Lower lobe of right lung (tissue), 2 donors: ENCODE results near the gene SCN3B. TPM values are rescaled to one million over a fixed set of nuclear protein-coding genes. Genes with fewer than 3 reads are reported as not detected.

ENCODE experiments used
- ATAC-seq, 2 donors: fragments of 200-7000 bp; cut with Tn5 transposase; one replicate each; pipeline ENCODE4 v1.9.1; 2020 to 2022; ENCODE audit warnings: mild to moderate bottlenecking in 2 of 2, moderate library complexity in 2 of 2
- DNase-seq: peaks from one replicate; pipeline ENCODE4 v3.0.0-alpha.2; 2020
- H3K27ac ChIP-seq: fragments of 200-600 bp; one replicate; pipeline ENCODE4 v1.8.0; 2022
- H3K27me3 ChIP-seq: fragments of 200-600 bp; one replicate; pipeline ENCODE4 v1.8.0; 2022; ENCODE audit warnings: low read depth
- H3K36me3 ChIP-seq: fragments of 200-600 bp; one replicate; pipeline ENCODE4 v1.8.0; 2022; ENCODE audit warnings: mild to moderate bottlenecking
- H3K4me1 ChIP-seq: fragments of 200-600 bp; one replicate; pipeline ENCODE4 v1.8.0; 2022
- H3K4me3 ChIP-seq: fragments of 200-600 bp; one replicate; pipeline ENCODE4 v1.8.0; 2022; ENCODE audit warnings: mild to moderate bottlenecking
- H3K9me3 ChIP-seq: fragments of 200-600 bp; one replicate; pipeline ENCODE4 v1.8.0; 2022
- intact Hi-C: fragments of 100-400 bp; cut with DNase I; formaldehyde crosslinking; loops from one replicate; pipeline ENCODE4 v1.11.0; 2022
- total RNA-seq: library from RNA; stranded (reverse); fragmentation: NEBNext Ultra II Directional; extraction: Animal tissue kit (Norgen Biotek cat#: 25700); gene quantifications from one replicate; pipeline ENCODE4 v1.2.1, GENCODE V29; 2021
- TF ChIP-seq, protein P1 (sequence below): fragments of 200-600 bp; IDR thresholded peaks from one replicate; pipeline ENCODE4 v1.8.0; 2022; ENCODE audit warnings: antibody characterized with exemption, mild to moderate bottlenecking
- donor health status: DM: no; HTN: yes; CAD: no; lungs with severe emphysema.

The SCN3B gene
- total RNA-seq, 1 donor from 2014 or later = 3.2 TPM

DNA sequence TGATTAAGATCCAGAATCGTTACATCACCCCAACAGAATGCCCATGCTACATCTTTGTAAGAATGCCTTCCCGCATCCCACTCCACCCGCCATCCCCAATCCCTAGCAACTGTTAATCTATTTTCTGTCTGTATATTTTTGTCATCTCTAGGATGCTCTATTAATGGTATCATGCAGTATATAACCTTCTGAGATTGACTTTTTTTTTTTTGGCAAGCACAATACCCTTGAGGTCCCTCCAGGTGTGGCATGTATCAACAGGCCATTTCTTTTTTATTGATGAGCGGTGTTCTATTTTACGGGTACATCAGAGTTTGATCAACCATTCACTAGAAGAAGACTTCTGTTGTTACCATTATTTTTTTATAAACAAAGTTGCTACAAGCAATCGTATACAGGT, 30.2 kb upstream of the SCN3B start:
- DNase-seq = no peak
- H3K27ac ChIP-seq = no peak overlapping the region
- H3K27me3 ChIP-seq = peaks cover 10% of the 10 kb centered on the region
- ATAC-seq = no peak
- no peaks in the 10 kb centered on the region for H3K9me3 ChIP-seq
- intact Hi-C loops = no loop called here
- H3K4me1 ChIP-seq = no peaks in the 10 kb centered on the region
- no peak overlapping the region for H3K4me3 ChIP-seq
- TF ChIP-seq, protein P1, sequence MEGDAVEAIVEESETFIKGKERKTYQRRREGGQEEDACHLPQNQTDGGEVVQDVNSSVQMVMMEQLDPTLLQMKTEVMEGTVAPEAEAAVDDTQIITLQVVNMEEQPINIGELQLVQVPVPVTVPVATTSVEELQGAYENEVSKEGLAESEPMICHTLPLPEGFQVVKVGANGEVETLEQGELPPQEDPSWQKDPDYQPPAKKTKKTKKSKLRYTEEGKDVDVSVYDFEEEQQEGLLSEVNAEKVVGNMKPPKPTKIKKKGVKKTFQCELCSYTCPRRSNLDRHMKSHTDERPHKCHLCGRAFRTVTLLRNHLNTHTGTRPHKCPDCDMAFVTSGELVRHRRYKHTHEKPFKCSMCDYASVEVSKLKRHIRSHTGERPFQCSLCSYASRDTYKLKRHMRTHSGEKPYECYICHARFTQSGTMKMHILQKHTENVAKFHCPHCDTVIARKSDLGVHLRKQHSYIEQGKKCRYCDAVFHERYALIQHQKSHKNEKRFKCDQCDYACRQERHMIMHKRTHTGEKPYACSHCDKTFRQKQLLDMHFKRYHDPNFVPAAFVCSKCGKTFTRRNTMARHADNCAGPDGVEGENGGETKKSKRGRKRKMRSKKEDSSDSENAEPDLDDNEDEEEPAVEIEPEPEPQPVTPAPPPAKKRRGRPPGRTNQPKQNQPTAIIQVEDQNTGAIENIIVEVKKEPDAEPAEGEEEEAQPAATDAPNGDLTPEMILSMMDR = no peak
- no peaks in the 10 kb centered on the region for H3K36me3 ChIP-seq

DNA sequence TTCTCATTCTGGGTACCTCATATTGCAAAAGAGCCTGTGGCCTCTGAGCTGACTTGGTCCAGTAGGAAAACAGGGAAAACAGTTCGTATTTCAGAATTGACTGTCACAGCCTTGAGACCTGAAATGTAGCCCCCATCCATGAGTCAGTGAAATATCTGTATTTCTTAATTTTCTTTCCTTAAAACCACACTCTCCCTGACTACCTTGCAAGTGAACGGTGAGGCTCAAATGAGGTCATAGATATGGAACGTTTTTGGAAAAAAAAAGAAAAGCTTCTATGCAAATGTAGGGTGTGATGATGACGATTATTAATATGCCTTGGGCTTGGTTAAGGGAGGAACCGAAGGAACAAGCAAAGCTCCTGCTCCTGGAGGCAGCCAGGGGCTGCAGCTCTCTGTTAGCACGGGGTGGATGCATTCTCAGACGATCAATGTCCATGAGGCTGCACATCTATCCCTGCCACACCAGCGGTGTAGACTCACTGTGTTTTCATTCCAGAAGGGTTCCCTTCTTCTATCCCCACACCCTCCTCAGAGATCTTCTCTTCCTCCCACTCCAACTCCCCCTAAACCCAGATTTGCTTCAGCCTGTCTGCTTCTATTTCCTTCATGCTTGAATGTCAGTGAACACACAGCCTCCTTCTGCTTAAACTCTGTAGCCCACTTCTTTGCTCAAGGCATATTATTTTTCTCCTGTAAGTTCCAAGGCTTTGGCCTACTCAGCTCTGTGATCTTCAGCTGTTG, 29.2 kb upstream of the SCN3B start:
- no peak overlapping the region for H3K4me3 ChIP-seq

DNA sequence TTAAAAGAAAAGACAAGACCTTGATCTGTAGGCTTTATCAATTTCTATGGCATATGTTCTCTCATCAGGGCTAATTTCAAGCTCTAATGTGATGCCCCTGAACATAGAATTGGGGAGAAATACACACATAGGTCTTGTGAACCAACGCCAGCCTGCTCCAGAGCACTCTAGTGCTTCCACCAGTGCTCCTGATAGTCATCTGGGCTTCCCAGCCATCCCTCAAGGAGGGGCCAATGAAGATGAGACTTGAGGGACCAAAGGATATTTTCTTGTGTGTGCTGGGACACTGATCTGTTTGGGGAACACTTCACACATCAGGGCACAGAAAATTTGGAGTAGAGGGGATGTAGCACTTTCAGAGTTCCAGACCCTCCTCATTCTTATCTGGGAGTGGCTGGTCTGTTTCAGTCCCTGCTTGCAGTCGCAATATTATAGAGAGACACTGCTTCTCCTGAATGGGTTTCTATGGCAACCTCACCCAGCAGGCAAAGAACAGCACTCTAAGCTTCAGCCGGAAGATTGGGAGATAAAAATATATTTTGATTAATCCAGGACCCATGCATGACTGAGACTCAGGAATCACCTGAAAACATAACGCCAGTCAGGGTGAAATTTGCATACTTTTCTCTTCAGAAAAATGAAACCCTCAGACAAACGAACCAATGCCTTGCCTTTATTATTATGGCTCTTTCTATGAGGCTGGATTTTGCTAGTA, 28.4 kb upstream of the SCN3B start:
- TF ChIP-seq, protein P1 = no peak

More for the DNA sequence above, 29.2 kb upstream of the SCN3B start:
- Histone ChIP-seq H3K27ac (no peak overlapping the region), H3K9me3 (no peaks in the 10 kb centered on the region), H3K27me3 (peaks cover 10% of the 10 kb centered on the region), H3K4me1 (no peaks in the 10 kb centered on the region), H3K36me3 (no peaks in the 10 kb centered on the region)
- ATAC-seq (no peak), DNase-seq (no peak)
- intact Hi-C loops = no loop called here
- TF ChIP-seq, protein P1 = no peak

DNA sequence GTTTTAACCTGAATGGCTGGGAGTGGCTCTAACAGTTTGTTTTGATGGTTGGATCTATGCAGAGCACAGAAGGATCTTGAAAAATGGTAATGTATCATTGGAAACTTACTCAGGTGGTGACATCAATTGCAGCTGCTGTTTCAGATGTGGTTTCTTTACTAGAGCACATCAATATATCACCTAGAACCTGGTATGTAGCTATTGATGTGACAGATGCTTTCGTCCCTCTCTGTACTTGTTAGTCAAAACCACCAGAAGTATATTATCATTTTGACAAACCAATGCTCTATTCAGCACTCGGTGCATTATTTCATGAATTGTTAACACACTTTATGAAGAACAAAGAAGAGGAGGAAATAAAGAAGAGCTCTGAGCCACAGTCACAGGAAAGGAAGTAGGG, 26.6 kb upstream of the SCN3B start:
- DNase-seq = no peak
- Histone ChIP-seq H3K27me3 (peaks cover 2% of the 10 kb centered on the region), H3K27ac (no peak overlapping the region), H3K4me3 (no peak overlapping the region), H3K9me3 (no peaks in the 10 kb centered on the region), H3K36me3 (no peaks in the 10 kb centered on the region), H3K4me1 (no peaks in the 10 kb centered on the region)
- no peak for ATAC-seq
- TF ChIP-seq, protein P1 = no peak
- intact Hi-C loops = no loop called here

More for the DNA sequence above, 28.4 kb upstream of the SCN3B start:
- H3K36me3 ChIP-seq = no peaks in the 10 kb centered on the region
- no peak overlapping the region for H3K4me3 ChIP-seq
- H3K27me3 ChIP-seq = peaks cover 5% of the 10 kb centered on the region
- no peaks in the 10 kb centered on the region for H3K4me1 ChIP-seq
- DNase-seq = no peak
- ATAC-seq = no peak
- intact Hi-C loops = no loop called here
- no peak overlapping the region for H3K27ac ChIP-seq
- H3K9me3 ChIP-seq = no peaks in the 10 kb centered on the region

DNA sequence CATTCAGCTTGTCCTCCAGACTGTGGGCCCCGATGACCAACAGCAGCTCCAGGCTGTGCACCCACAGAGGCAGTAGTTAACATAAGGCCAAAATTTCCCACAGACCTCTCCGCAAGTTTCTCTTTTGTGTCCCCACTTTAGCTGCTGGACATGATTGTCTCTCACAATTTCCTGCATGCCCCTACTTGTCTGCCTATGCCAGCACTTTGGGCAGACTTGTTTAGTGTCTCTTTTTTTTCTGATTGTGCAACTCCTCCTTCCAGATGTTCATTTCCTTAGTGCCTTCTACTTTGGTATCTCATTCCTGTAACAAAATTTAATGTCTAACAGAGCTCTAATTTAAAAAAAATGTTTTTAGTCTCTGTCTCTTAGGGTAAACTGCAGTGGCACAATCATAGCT, 23.8 kb upstream of the SCN3B start:
- ATAC-seq = no peak
- intact Hi-C loops = no loop called here
- Histone ChIP-seq H3K9me3 (no peaks in the 10 kb centered on the region), H3K36me3 (no peaks in the 10 kb centered on the region), H3K27me3 (peaks cover 6% of the 10 kb centered on the region), H3K4me3 (no peak overlapping the region), H3K4me1 (no peaks in the 10 kb centered on the region), H3K27ac (no peak overlapping the region)
- TF ChIP-seq, protein P1 = no peak
- no peak for DNase-seq
